HepG2 (cell line): ENCODE results near the gene MTX3. TPM values are rescaled to one million over a fixed set of nuclear protein-coding genes. Genes with fewer than 3 reads are reported as not detected.

Source experiments
- ATAC-seq: fragments of 200-7000 bp; cut with Tn5 transposase; 3 replicates; pipeline ENCODE4 v1.9.1; 2020; ENCODE audit warnings: mild to moderate bottlenecking, moderate library complexity
- BruUV-seq: library from RNA; stranded (reverse); fragments of 400-500 nt; replicated peaks from 2 replicates; lab custom pipeline; 2021; lab: Mats Ljungman, UMichigan
- CTCF ChIA-PET: fragments of 300-600 bp; formaldehyde crosslinking; extraction: SDS; loops from one replicate; lab custom pipeline; 2021; ENCODE audit warnings: low total read pairs, inconsistent platforms, low intra/inter-chr PET ratio; lab: Yijun Ruan, JAX
- POLR2A ChIA-PET: fragments of 350-600 bp; sonication (Branson Sonifier 250); formaldehyde crosslinking; loops from one replicate; lab custom pipeline; 2020; ENCODE audit warnings: antibody characterized with exemption, inconsistent platforms; lab: Yijun Ruan, JAX
- DNase-seq: peaks from one replicate; pipeline ENCODE4 v3.0.0-alpha.2; 2015; ENCODE audit warnings: low spot score
- FAIRE-seq: peaks from 3 replicates; lab custom pipeline; 2011; peaks lifted over from hg19 to GRCh38; lab: Jason Lieb, UNC
- H2AFZ ChIP-seq: one replicate; pipeline ENCODE4 v1.6.1; 2011; ENCODE audit warnings: low read length, inconsistent platforms
- H3K27ac ChIP-seq: fragments of 300-600 bp; 3 replicates; pipeline ENCODE4 v1.8.0; 2011; ENCODE audit warnings: mixed run types, mild to moderate bottlenecking, mixed read lengths, low read length, inconsistent platforms; ENCODE audit not compliant: insufficient read depth; ENCODE audit errors: extremely low read length
- H3K27me3 ChIP-seq, 2 experiments: fragments of 200-600 bp in 1 of 2; 2 replicates in 1 of 2; 3 replicates in 1 of 2; pipeline versions ENCODE4 v1.6.0 to v1.8.0; 2011; ENCODE audit warnings: low read length in 2 of 2, mild to moderate bottlenecking in 2 of 2, moderate library complexity in 2 of 2, inconsistent platforms in 1 of 2; ENCODE audit not compliant: insufficient read depth in 2 of 2, control insufficient read depth in 1 of 2
- H3K36me3 ChIP-seq, 2 experiments: fragments of 200-600 bp in 1 of 2; replicated peaks in 1 of 2; 2 replicates in 1 of 2; 3 replicates in 1 of 2; pipeline versions ENCODE4 v1.5.1 to v1.8.0; 2011; ENCODE audit warnings: low read length in 2 of 2, inconsistent platforms in 1 of 2; ENCODE audit not compliant: insufficient read depth in 2 of 2, control insufficient read depth in 1 of 2
- H3K4me1 ChIP-seq: 2 replicates; pipeline ENCODE4 v1.5.1; 2012; ENCODE audit warnings: low read length, inconsistent platforms; ENCODE audit not compliant: insufficient read depth
- H3K4me2 ChIP-seq: 2 replicates; pipeline ENCODE4 v1.6.0; 2011; ENCODE audit warnings: low read depth, low read length, inconsistent platforms
- H3K4me3 ChIP-seq, 3 experiments: fragments of 200-600 bp in 1 of 3; sonication (generic), shearing (Covaris generic) in 1 of 3; replicated peaks in 1 of 3; 2 replicates each; pipeline ENCODE4 v1.5.1; 2011 to 2016; ENCODE audit warnings: low read length in 3 of 3, inconsistent platforms in 2 of 3, low read depth in 2 of 3, mild to moderate bottlenecking in 2 of 3, control low read depth in 1 of 3, mixed read lengths in 1 of 3; ENCODE audit not compliant: insufficient read depth in 1 of 3
- H3K79me2 ChIP-seq: one replicate; pipeline ENCODE4 v1.6.1; 2011; ENCODE audit warnings: low read length, inconsistent platforms; ENCODE audit not compliant: insufficient read depth
- H3K9ac ChIP-seq: 2 replicates; pipeline ENCODE4 v1.6.0; 2011; ENCODE audit warnings: mild to moderate bottlenecking, low read depth, low read length, inconsistent platforms; ENCODE audit not compliant: insufficient read depth
- H3K9me3 ChIP-seq: 2 replicates; pipeline ENCODE4 v1.5.1; 2012; ENCODE audit warnings: mild to moderate bottlenecking, low read length
- H4K20me1 ChIP-seq: 2 replicates; pipeline ENCODE4 v1.6.0; 2011; ENCODE audit warnings: inconsistent platforms, mild to moderate bottlenecking, low read length, moderate library complexity; ENCODE audit not compliant: insufficient read depth
- AGO2 ChIP-seq: fragments of 200-400 bp; formaldehyde crosslinking; optimal IDR thresholded peaks from 2 replicates; pipeline ENCODE3; 2017; ENCODE audit warnings: mild to moderate bottlenecking, low read depth, low read length, moderate library complexity
- ARNTL ChIP-seq: sonication (generic); formaldehyde crosslinking; IDR thresholded peaks from 2 replicates; pipeline ENCODE4 v1.4.0; 2020; ENCODE audit warnings: mild to moderate bottlenecking, missing genetic modification reagents
- DPF2 ChIP-seq: sonication (generic); formaldehyde crosslinking; IDR thresholded peaks from 2 replicates; pipeline ENCODE4 v1.4.0; 2020; ENCODE audit warnings: mild to moderate bottlenecking, low read depth, missing genetic modification reagents, borderline replicate concordance
- NCOA1 ChIP-seq: sonication (generic); formaldehyde crosslinking; IDR thresholded peaks from 2 replicates; pipeline ENCODE4 v1.9.0; 2021; ENCODE audit warnings: missing genetic modification reagents
- NFKB2 ChIP-seq: sonication (generic); formaldehyde crosslinking; IDR thresholded peaks from 2 replicates; pipeline ENCODE4 v1.4.0; 2020; ENCODE audit warnings: missing genetic modification reagents, borderline replicate concordance
- POLR2AphosphoS2 ChIP-seq: IDR thresholded peaks from 2 replicates; pipeline ENCODE4 v1.6.1; 2011; ENCODE audit warnings: low read depth, low read length, improper control_type of control experiment
- TAF15 ChIP-seq: fragments of 200-400 bp; formaldehyde crosslinking; IDR thresholded peaks from one replicate; pipeline ENCODE4 v1.6.1; 2018; ENCODE audit warnings: mild to moderate bottlenecking, low read depth, low read length; ENCODE audit not compliant: poor library complexity, severe bottlenecking
- TFDP2 ChIP-seq: sonication (generic); formaldehyde crosslinking; IDR thresholded peaks from 2 replicates; pipeline ENCODE4 v1.4.0; 2020; ENCODE audit warnings: missing genetic modification reagents
- TGIF2 ChIP-seq: IDR thresholded peaks from 2 replicates; pipeline ENCODE4 v1.6.1; 2016; ENCODE audit warnings: control low read depth, missing compliant biosample characterization
- ZBTB49 ChIP-seq: sonication (generic); formaldehyde crosslinking; IDR thresholded peaks from 2 replicates; pipeline ENCODE4 v1.4.0; 2020; ENCODE audit warnings: missing genetic modification reagents, borderline replicate concordance
- ZFP41 ChIP-seq: sonication (generic); formaldehyde crosslinking; IDR thresholded peaks from 2 replicates; pipeline ENCODE4 v1.4.0; 2020; ENCODE audit warnings: mild to moderate bottlenecking, missing genetic modification reagents, borderline replicate concordance
- ZNF224 ChIP-seq: sonication (generic); formaldehyde crosslinking; IDR thresholded peaks from 2 replicates; pipeline ENCODE4 v1.5.0; 2020; ENCODE audit warnings: mild to moderate bottlenecking, missing genetic modification reagents
- ZNF550 ChIP-seq: sonication (generic); formaldehyde crosslinking; IDR thresholded peaks from 2 replicates; pipeline ENCODE4 v1.4.0; 2020; ENCODE audit warnings: mild to moderate bottlenecking, missing genetic modification reagents, borderline replicate concordance
- ZNF567 ChIP-seq: sonication (generic); formaldehyde crosslinking; IDR thresholded peaks from 2 replicates; pipeline ENCODE4 v1.8.1; 2023; ENCODE audit warnings: mild to moderate bottlenecking, missing genetic modification reagents, borderline replicate concordance
- ZNF619 ChIP-seq: sonication (generic); formaldehyde crosslinking; IDR thresholded peaks from 2 replicates; pipeline ENCODE4 v1.4.0; 2020; ENCODE audit warnings: mild to moderate bottlenecking, missing genetic modification reagents
- ZSCAN31 ChIP-seq: sonication (generic); formaldehyde crosslinking; IDR thresholded peaks from 2 replicates; pipeline ENCODE4 v1.5.0; 2020; ENCODE audit warnings: low read depth, mild to moderate bottlenecking, missing genetic modification reagents
- ZZZ3 ChIP-seq: sonication (generic); formaldehyde crosslinking; IDR thresholded peaks from 2 replicates; pipeline ENCODE4 v1.4.0; 2020; ENCODE audit warnings: missing genetic modification reagents, mild to moderate bottlenecking, borderline replicate concordance
- WGBS: methylation state at CpG from one replicate; pipeline ENCODE4 v1.1.6; 2017; ENCODE audit warnings: low lambda C conversion rate; 5-methylcytosine and 5-hydroxymethylcytosine counted together
- in situ Hi-C: cut with HindIII; loops from 2 replicates; pipeline ENCODE4 v1.10.0; 2017; ENCODE audit warnings: low pct_unique_long_range_greater_than_20kb; ENCODE audit not compliant: extremely low pct_ligation_motif_present
- intact Hi-C: fragments of 100-400 bp; cut with micrococcal nuclease; formaldehyde crosslinking; loops from one replicate; pipeline ENCODE4 v1.10.0; 2022; ENCODE audit not compliant: unreplicated experiment
- polyA plus RNA-seq, 8 experiments: library from polyadenylated mRNA; depleted of rRNA in 3 of 8; stranded (reverse) in 7 of 8; unstranded in 1 of 8; fragments of >200 nt; fragmentation: Illumina TruSeq in 4 of 8; extraction: Trizol in 4 of 8; gene quantifications; 2 replicates each; pipeline versions ENCODE4 v1.2.1 to v1.2.3, GENCODE V29; 2011 to 2016; ENCODE audit warnings: low read depth in 4 of 8, missing spikeins in 1 of 8, mixed read lengths in 1 of 8; ENCODE audit not compliant: insufficient read depth in 1 of 8
- total RNA-seq, 5 experiments: library from RNA; depleted of rRNA; stranded (reverse); fragments of >200 nt; fragmentation: Illumina TruSeq; extraction: Trizol; gene quantifications; 2 replicates each; pipeline ENCODE4 v1.2.3, GENCODE V29; 2016; ENCODE audit warnings: low read depth in 1 of 5

Gene MTX3
- total and polyA plus RNA-seq, 2 of the 13 experiments (the other 11 are each of a cell fraction or from before 2014, with no cell fraction given), result 9.9 to 16.7 TPM

GRCh38 chr5:79936002-79936645 is 54.9 kb downstream of the MTX3 start (continued):
- TF ChIP-seq TFDP2 (CRISPR knock-in tag), result no peak
- no peak for TF ChIP-seq ZNF619 (CRISPR knock-in tag)
- no peak for TF ChIP-seq ZNF567

GRCh38 chr5:79934681-79935080 is 56.4 kb downstream of the MTX3 start:
- Histone ChIP-seq H3K9me3 (peaks cover 17% of the 10 kb centered on the region), H3K36me3 (no peaks in the 10 kb centered on the region), H2AFZ (no peak overlapping the region), H3K4me1 (no peaks in the 10 kb centered on the region), H3K9ac (no peak overlapping the region), H3K27ac (no peak overlapping the region), H3K27me3 (peaks cover 0 to 18% of the 10 kb centered on the region in 2 experiments; a peak in 3 of 5 replicates), H3K4me3 (no peak overlapping the region), H4K20me1 (no peaks in the 10 kb centered on the region), H3K4me2 (no peak overlapping the region), H3K79me2 (no peaks in the 10 kb centered on the region)
- no peak for FAIRE-seq
- intact Hi-C loops, result no loop called here
- ChIA-PET CTCF (no interaction called here), POLR2A (no interaction called here)
- TF ChIP-seq NFKB2 (CRISPR knock-in tag) (no peak), NCOA1 (CRISPR knock-in tag) (no peak), DPF2 (CRISPR knock-in tag) (no peak), ZZZ3 (CRISPR knock-in tag) (no peak), ZNF224 (CRISPR knock-in tag) (no peak), ZBTB49 (CRISPR knock-in tag) (no peak), TGIF2 (CRISPR knock-in tag) (no peak), ZNF550 (CRISPR knock-in tag) (no peak), POLR2AphosphoS2 (no peak), ARNTL (no peak), TAF15 (no peak), ZSCAN31 (no peak), AGO2 (no peak), ZFP41 (CRISPR knock-in tag) (no peak)
- no TSS peak for BruUV-seq
- DNase-seq, result no peak
- in situ Hi-C loops, result no loop called here
- WGBS, result 23% methylated on average over 3 of the region's 3 CpGs
- no peak for ATAC-seq
